Measurements from ENCODE around the gene C7orf57.
"Not testable (repeated sequence)": the region's sequence is repeated elsewhere in the genome, so short reads cannot be mapped to it uniquely, and the experiment has no call there.

Gene C7orf57

GRCh38 chr7:48078470-48078869 lies 43.1 kb downstream of the C7orf57 start:
- H3K4me2 ChIP-seq (ENCODE audit: low read length), result no peak overlapping the region
- no CpG with 5 or more reads among the region's 2 CpGs for WGBS (ENCODE audit: extremely low coverage, insufficient coverage, low lambda C conversion rate)
- H3K27me3 ChIP-seq (ENCODE audit: insufficient read depth, low read length, poor library complexity), result no peaks in the 10 kb centered on the region
- no peaks in the 10 kb centered on the region for H3K36me3 ChIP-seq (ENCODE audit: control insufficient read depth, insufficient read depth, low read length)
- H3K56ac ChIP-seq (ENCODE audit: low read length), result no peak overlapping the region
- H3K79me1 ChIP-seq (ENCODE audit: low read length), result no peaks in the 10 kb centered on the region
- no peaks in the 10 kb centered on the region for H3K79me2 ChIP-seq (ENCODE audit: control insufficient read depth, insufficient read depth, low read length)
- H3K18ac ChIP-seq (ENCODE audit: low read length), result no peak overlapping the region
- no peak for DNase-seq
- H4K8ac ChIP-seq (ENCODE audit: low read depth, low read length), result no peak overlapping the region
- no peak overlapping the region for H2BK120ac ChIP-seq (ENCODE audit: low read depth, low read length)
- peak overlapping the region; percentile 48 for H3K4ac ChIP-seq (ENCODE audit: low read depth, low read length)
- H3K4me3 ChIP-seq (ENCODE audit: low read length), result no peak overlapping the region
- no peak overlapping the region for H3K23ac ChIP-seq (ENCODE audit: low read length)
- H2AK5ac ChIP-seq (ENCODE audit: low read length), result no peak overlapping the region
- no peak overlapping the region for H3K27ac ChIP-seq (ENCODE audit: low read depth, low read length)
- no peak overlapping the region for H3K9ac ChIP-seq (ENCODE audit: low read length)
- H2BK15ac ChIP-seq (replicated peaks; ENCODE audit: low read depth), result no peak overlapping the region
- no peak overlapping the region for H2BK5ac ChIP-seq (ENCODE audit: low read length)
- H3K4me1 ChIP-seq (ENCODE audit: control insufficient read depth, low read depth, low read length), result no peaks in the 10 kb centered on the region
- no peak overlapping the region for H4K5ac ChIP-seq (ENCODE audit: low read length)

DNA sequence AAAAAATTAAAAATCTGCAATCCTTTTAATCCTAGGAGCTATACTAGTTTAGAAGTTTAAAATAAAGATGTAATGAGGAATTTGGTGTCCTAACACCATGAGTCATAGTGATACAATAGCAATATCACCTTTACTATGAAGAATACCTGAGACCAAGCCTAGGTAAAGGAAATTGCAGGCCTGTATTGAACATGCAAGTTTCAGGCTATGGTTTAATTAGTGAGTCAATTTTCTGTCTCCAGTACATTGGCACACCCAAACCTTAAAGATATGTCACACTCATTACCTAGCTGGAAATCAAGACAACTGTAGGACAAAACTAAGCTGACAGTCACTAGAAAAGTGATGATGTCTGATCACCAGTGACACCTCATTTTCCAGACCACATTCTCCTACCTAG lies 47.0 kb downstream of the C7orf57 start:
- H3K4me2 ChIP-seq (ENCODE audit: low read length); H2BK5ac ChIP-seq (ENCODE audit: low read length); H4K5ac ChIP-seq (ENCODE audit: low read length); H3K36me3 ChIP-seq (ENCODE audit: control insufficient read depth, insufficient read depth, low read length); H3K9ac ChIP-seq (ENCODE audit: low read length); H3K4me1 ChIP-seq (ENCODE audit: control insufficient read depth, low read depth, low read length); H3K18ac ChIP-seq (ENCODE audit: low read length); H2BK120ac ChIP-seq (ENCODE audit: low read depth, low read length); H3K4me3 ChIP-seq (ENCODE audit: low read length); H3K56ac ChIP-seq (ENCODE audit: low read length); H4K8ac ChIP-seq (ENCODE audit: low read depth, low read length); H3K79me1 ChIP-seq (ENCODE audit: low read length); H3K4ac ChIP-seq (ENCODE audit: low read depth, low read length); DNase-seq; H3K79me2 ChIP-seq (ENCODE audit: control insufficient read depth, insufficient read depth, low read length); H2AK5ac ChIP-seq (ENCODE audit: low read length); H2BK15ac ChIP-seq (replicated peaks; ENCODE audit: low read depth); H3K27ac ChIP-seq (ENCODE audit: low read depth, low read length); H3K27me3 ChIP-seq (ENCODE audit: insufficient read depth, low read length, poor library complexity); H3K23ac ChIP-seq (ENCODE audit: low read length): not testable (repeated sequence)

GRCh38 chr7:48083114-48083830 lies 47.9 kb downstream of the C7orf57 start:
- no peak overlapping the region for H3K9ac ChIP-seq (ENCODE audit: low read length)
- H3K79me1 ChIP-seq (ENCODE audit: low read length), result no peaks in the 10 kb centered on the region
- no peak overlapping the region for H3K4me3 ChIP-seq (ENCODE audit: low read length)
- peak overlapping the region; percentile 23 for H2BK120ac ChIP-seq (ENCODE audit: low read depth, low read length)
- peak overlapping the region; percentile 68 for H3K4ac ChIP-seq (ENCODE audit: low read depth, low read length)
- H3K4me2 ChIP-seq (ENCODE audit: low read length), result no peak overlapping the region
- H4K5ac ChIP-seq (ENCODE audit: low read length), result no peak overlapping the region
- no peak overlapping the region for H3K23ac ChIP-seq (ENCODE audit: low read length)
- H3K27me3 ChIP-seq (ENCODE audit: insufficient read depth, low read length, poor library complexity), result no peaks in the 10 kb centered on the region
- peak overlapping the region; percentile 80 for H3K18ac ChIP-seq (ENCODE audit: low read length)
- H2BK15ac ChIP-seq (replicated peaks; ENCODE audit: low read depth), result peak overlapping the region; percentile 3
- no peak overlapping the region for H3K56ac ChIP-seq (ENCODE audit: low read length)
- no peak overlapping the region for H4K8ac ChIP-seq (ENCODE audit: low read depth, low read length)
- DNase-seq, result no peak
- H3K27ac ChIP-seq (ENCODE audit: low read depth, low read length), result no peak overlapping the region
- WGBS (ENCODE audit: extremely low coverage, insufficient coverage, low lambda C conversion rate), result no CpG with 5 or more reads among the region's 6 CpGs
- no peaks in the 10 kb centered on the region for H3K36me3 ChIP-seq (ENCODE audit: control insufficient read depth, insufficient read depth, low read length)
- H2AK5ac ChIP-seq (ENCODE audit: low read length), result no peak overlapping the region
- peaks cover 2% of the 10 kb centered on the region for H3K4me1 ChIP-seq (ENCODE audit: control insufficient read depth, low read depth, low read length)
- no peaks in the 10 kb centered on the region for H3K79me2 ChIP-seq (ENCODE audit: control insufficient read depth, insufficient read depth, low read length)
- no peak overlapping the region for H2BK5ac ChIP-seq (ENCODE audit: low read length)

GRCh38 chr7:48084727-48085432 lies 49.5 kb downstream of the C7orf57 start:
- H3K4me3 ChIP-seq (ENCODE audit: low read length), result no peak overlapping the region
- H3K4me1 ChIP-seq (ENCODE audit: control insufficient read depth, low read depth, low read length), result peaks cover 2% of the 10 kb centered on the region
- peak overlapping the region; percentile 67 for H2BK120ac ChIP-seq (ENCODE audit: low read depth, low read length)
- H4K8ac ChIP-seq (ENCODE audit: low read depth, low read length), result peak overlapping the region; percentile 66
- H3K27ac ChIP-seq (ENCODE audit: low read depth, low read length), result peak overlapping the region; percentile 80
- no peak overlapping the region for H3K23ac ChIP-seq (ENCODE audit: low read length)
- WGBS (ENCODE audit: extremely low coverage, insufficient coverage, low lambda C conversion rate), result no CpG with 5 or more reads among the region's 9 CpGs
- H3K36me3 ChIP-seq (ENCODE audit: control insufficient read depth, insufficient read depth, low read length), result no peaks in the 10 kb centered on the region
- H2AK5ac ChIP-seq (ENCODE audit: low read length), result no peak overlapping the region
- H3K4ac ChIP-seq (ENCODE audit: low read depth, low read length), result peak overlapping the region; percentile 93
- H3K79me1 ChIP-seq (ENCODE audit: low read length), result peaks cover 3% of the 10 kb centered on the region
- H2BK15ac ChIP-seq (replicated peaks; ENCODE audit: low read depth), result no peak overlapping the region
- H3K9ac ChIP-seq (ENCODE audit: low read length), result no peak overlapping the region
- DNase-seq, result peak; percentile 95
- H3K27me3 ChIP-seq (ENCODE audit: insufficient read depth, low read length, poor library complexity), result no peaks in the 10 kb centered on the region
- H3K56ac ChIP-seq (ENCODE audit: low read length), result peak overlapping the region; percentile 45
- H3K4me2 ChIP-seq (ENCODE audit: low read length), result no peak overlapping the region
- peak overlapping the region; percentile 24 for H3K18ac ChIP-seq (ENCODE audit: low read length)
- no peak overlapping the region for H2BK5ac ChIP-seq (ENCODE audit: low read length)
- H4K5ac ChIP-seq (ENCODE audit: low read length), result no peak overlapping the region
- peaks cover 3% of the 10 kb centered on the region for H3K79me2 ChIP-seq (ENCODE audit: control insufficient read depth, insufficient read depth, low read length)

DNA sequence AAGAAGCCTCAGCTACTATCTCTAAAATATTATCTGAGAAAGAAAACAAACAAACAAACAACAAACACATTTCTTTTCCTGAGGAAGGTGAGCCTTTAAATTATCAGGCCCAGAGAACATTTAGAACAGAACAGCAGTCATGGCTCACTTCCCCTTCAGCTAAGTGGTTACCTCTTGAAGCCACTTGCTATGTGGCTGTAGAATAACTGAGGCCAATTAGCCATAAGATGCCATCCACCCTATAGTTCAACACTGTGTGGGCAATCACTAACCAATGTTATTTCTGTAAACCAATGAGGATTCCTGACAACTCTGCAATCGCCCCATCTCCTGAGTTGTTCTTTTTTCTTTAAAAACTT lies 50.1 kb downstream of the C7orf57 start:
- Histone ChIP-seq H3K23ac (ENCODE audit: low read length) (no peak overlapping the region), H4K8ac (ENCODE audit: low read depth, low read length) (no peak overlapping the region), H3K9ac (ENCODE audit: low read length) (no peak overlapping the region), H2AK5ac (ENCODE audit: low read length) (no peak overlapping the region), H3K27me3 (ENCODE audit: insufficient read depth, low read length, poor library complexity) (no peaks in the 10 kb centered on the region), H3K36me3 (ENCODE audit: control insufficient read depth, insufficient read depth, low read length) (no peaks in the 10 kb centered on the region), H3K4me2 (ENCODE audit: low read length) (no peak overlapping the region), H3K4ac (ENCODE audit: low read depth, low read length) (peak overlapping the region; percentile 93), H3K27ac (ENCODE audit: low read depth, low read length) (peak overlapping the region; percentile 23), H3K79me2 (ENCODE audit: control insufficient read depth, insufficient read depth, low read length) (peaks cover 5% of the 10 kb centered on the region), H3K4me3 (ENCODE audit: low read length) (no peak overlapping the region), H2BK120ac (ENCODE audit: low read depth, low read length) (no peak overlapping the region), H3K79me1 (ENCODE audit: low read length) (peaks cover 3% of the 10 kb centered on the region), H4K5ac (ENCODE audit: low read length) (no peak overlapping the region), H2BK5ac (ENCODE audit: low read length) (no peak overlapping the region), H3K56ac (ENCODE audit: low read length) (no peak overlapping the region), H2BK15ac (replicated peaks; ENCODE audit: low read depth) (peak overlapping the region; percentile 86), H3K18ac (ENCODE audit: low read length) (peak overlapping the region; percentile 24), H3K4me1 (ENCODE audit: control insufficient read depth, low read depth, low read length) (peaks cover 2% of the 10 kb centered on the region)
- DNase-seq, result no peak
- no CpG with 5 or more reads among the region's 1 CpG for WGBS (ENCODE audit: extremely low coverage, insufficient coverage, low lambda C conversion rate)

Data from mesendoderm (in vitro differentiated cells).